GM19328 (cell line): ENCODE measurements around the gene NRP2.

ENCODE experiments used
- ATAC-seq: cut with Tn5 transposase; IDR thresholded peaks from one replicate; pipeline ENCODE4 v1.9.1; 2021; ENCODE audit warnings: mild to moderate bottlenecking, moderate library complexity; ENCODE audit not compliant: unreplicated experiment

NRP2 gene

DNA sequence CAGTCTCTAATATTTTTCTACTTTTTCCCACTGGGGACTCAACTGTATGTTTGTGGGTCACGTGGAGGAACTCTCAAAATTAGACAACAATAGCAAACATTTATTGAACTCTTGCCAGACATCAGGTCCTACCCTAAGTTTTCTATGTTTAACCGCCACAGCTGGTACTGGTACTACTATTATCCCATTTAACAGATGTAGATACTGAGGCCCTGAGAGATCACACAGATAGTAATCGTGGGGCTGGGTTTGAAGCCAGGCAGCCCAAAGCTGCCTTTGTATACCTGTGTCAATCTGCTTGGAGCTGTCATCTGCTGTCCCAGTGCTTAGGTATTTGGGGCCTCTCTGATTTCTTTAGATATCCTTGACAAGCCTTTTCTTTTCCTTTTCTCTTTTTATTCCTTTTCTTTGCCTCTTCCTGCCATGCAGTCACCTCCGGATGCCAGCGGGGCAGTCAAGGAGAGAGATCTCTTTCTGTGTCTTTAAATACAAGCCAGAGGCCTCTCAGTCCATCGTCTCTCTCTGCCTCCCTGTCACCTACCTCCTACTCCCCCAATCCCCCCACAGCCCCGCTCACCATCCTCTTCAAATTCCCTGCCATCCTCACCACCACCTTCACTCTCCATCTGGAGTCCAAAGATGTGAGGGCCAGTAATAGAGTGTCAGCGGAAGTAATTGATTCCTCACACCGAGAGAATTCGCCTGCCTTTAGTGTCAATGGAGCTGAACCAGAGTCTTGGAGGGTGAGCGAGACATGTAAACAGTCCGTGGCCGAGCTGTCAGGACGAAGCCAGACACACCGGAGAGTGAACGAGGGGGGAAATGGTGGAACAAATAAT lies 23.4 kb downstream of the NRP2 start:
- no peak for ATAC-seq

DNA sequence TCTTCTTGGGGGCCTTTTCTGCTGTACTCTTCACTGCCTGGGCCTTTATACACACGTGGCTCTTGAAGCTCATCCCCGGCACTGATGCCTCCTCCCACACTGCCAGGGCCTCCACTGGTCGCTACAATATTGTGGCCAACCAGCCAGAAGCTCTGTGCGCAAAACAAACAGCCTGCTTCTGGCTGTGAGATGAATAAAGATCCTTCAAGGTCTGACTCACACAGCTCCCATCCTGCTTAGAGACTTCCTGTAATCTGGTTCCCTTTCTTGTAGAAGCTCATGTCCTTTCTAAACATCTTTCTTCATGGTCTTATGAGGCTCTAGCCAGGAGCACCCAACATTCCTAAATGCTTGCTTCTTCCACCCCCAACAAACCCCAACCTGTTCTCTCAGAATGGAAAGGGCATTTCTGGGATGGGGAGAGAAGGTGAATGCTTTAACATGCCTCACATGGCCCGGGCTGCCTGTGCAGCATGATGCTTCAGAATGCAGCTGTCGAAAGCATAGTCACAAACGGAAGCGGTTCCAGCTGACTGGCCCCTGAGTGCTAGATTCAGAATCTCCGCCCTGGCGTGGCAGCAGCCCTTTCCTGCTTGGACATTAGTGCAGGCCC lies 24.6 kb downstream of the NRP2 start:
- ATAC-seq: peak; percentile 97

DNA sequence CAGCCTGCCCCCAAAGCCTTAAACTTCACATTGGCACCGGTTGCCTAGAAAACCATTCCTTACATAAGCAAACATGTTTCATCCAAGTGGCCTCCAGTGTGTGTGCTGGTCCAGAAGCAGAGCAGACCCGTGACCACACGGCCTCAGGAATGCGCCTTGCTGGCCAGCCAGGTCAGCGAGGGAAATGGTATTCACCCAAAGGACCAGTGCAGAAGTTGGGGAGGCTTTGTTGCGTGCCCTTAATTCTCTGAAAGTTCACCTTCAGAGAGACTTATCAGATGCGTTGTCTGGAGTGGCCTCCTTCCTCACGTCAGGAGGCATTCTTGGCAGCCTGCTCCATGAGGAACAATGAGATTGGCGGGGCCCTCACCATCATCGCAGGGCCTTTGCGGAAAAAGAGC lies 25.9 kb downstream of the NRP2 start:
- no peak for ATAC-seq

DNA sequence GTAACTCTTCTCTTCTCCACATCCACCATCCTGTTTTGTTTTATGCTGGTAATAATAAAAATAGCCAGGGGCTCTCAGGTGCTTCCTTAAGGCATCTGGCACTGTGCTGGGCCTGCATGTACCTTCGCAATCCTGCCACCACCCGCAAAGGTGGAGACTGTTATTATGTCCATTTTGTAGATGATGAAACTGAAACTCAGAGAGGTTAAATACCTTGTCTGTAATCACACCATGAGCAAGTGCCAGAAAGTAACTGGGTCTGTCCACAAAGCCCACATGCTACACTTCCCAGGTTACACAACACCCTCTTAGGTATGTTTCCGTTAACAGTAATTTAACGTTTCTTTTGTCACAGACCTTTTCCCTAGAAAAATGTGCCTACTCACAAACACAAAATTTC lies 27.0 kb downstream of the NRP2 start:
- no peak for ATAC-seq

DNA sequence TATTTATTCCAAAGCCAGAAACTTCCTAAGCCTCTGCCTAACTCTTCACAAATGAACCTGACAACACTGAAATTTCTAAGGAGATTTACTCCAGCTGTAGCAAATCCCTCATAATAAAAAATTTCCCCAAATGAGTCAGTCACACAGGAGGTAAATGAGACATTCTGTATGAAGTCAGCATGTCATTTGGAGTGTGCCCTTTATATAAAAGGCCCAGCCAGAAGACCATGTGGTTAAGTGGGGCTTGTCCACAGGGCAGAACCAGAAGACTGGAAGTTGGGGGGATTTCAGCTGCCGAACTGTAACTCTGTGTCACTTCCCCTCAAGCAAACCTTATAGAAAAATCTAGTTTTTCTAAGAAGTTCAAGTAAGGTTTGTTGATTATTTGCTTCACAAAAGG lies 30.2 kb downstream of the NRP2 start:
- no peak for ATAC-seq

DNA sequence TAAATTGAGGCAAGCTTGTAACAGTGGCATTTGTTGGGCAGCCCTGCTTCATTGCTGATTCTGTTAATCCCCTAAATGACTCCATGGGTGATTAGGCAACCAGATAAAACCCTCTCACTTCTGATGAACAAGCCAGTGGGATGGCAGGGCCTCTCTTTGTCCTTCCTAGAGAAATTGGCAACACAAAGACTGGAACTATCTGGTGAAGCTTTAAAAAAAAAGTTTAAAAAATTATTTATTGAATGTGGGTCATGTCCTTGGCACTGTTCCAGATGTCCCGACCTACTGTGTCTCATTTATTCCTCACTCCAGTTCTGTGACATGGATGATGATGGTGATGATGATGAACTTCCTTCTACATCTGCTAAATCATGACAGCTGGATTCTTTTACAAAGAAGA lies 30.8 kb downstream of the NRP2 start:
- no peak for ATAC-seq

DNA sequence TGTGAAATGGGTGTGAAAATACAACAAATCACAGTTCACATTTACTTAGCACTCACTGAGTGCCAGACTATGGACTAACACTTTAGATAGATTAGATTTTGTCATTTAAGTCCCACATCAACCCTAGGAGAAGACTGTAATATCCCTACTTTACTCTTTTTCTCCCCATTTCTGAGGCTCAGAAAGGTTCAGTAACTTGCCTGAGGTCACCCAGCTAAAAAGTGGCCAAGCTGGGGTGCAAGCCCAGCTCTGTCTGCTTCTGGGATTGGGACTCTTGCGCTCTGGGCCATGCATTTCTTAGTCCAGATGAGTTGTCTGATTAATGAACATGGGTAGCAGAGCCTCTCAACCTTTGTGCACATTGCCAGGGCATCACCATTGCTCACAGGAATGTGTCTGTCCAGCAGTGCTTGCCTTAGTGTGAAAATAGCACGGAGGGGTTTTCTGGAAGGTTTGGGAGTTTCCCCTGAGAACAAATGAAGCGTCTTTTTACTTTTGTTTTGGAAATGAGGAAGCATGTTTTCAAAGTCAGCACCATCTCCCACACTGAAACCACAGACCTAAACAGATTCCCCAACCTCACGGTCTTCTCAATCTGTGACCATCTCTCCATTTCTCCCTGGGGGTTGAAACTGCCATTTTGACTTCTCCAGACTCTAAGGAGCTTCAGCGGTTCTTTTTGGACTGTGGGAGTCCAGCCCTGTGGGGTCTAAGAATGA lies 31.9 kb downstream of the NRP2 start:
- ATAC-seq: peak; percentile 68

DNA sequence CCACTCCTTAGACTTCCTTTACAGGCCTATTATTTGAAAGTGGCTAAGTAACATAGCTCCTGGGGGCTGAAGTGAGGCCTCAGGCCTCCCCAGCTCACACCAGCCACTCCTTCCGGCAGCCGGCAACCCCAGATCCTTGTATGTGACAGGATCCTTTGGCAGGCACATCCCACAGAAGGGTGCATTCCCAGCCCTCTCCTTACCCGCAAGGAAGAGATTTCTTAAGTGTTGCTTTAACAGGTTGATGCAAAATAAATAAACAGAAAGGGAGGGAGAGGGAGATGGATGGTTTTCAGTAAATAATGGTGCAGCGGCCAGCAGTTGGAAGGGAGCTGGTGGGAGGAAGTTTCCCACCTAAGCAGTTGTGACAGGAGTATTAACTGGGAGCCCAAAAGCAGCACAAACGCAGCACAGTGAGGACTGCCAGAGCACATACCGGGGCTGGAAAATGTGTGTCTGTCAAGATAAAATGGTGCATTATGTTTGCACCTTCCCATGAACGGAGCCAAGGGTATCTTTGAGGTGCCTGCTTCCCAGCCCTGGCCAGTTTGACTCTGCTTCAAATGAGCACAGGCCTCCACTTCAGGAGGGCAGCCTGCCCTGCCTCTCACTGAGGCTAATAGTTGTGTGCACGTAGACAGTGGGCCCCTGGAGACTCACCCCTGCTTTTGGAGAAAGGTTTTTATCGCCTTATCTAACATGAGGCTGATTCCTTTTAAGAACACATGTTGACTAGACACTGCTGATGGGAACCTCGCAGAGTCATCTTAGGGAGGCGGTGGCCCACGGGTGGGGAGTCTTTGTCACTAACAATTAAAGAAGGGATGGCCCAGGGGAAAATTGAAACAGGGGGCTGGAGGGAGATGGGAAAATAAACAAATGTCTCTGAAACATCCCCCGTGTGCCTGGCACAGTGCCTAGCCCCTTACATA lies 32.8 kb downstream of the NRP2 start:
- peak; percentile 23 for ATAC-seq

DNA sequence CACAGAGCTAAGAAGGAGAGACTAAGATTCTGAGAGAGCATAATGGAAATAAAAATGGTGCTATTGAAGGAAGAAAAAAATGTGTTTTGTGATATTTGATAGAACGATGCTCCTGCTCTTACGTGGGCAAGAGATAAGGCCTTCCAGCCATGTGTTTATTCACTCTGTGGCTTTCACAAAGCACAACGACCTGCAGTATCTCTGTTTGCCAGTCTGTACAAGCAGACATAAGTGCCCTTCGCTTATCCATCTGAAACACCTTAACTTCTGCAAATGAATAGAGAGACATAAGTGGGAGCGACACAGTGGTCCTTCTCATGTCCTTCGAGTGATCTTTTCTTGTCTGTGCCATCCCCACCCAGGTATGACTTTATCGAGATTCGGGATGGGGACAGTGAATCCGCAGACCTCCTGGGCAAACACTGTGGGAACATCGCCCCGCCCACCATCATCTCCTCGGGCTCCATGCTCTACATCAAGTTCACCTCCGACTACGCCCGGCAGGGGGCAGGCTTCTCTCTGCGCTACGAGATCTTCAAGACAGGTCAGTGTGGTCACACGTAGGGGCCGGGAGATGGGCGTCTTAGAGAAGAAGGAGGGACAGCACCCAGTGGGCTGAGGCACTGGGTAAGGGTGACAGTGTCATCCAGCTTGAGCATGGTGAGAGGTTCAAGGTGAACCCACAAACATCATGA lies 33.7 kb downstream of the NRP2 start:
- no peak for ATAC-seq

DNA sequence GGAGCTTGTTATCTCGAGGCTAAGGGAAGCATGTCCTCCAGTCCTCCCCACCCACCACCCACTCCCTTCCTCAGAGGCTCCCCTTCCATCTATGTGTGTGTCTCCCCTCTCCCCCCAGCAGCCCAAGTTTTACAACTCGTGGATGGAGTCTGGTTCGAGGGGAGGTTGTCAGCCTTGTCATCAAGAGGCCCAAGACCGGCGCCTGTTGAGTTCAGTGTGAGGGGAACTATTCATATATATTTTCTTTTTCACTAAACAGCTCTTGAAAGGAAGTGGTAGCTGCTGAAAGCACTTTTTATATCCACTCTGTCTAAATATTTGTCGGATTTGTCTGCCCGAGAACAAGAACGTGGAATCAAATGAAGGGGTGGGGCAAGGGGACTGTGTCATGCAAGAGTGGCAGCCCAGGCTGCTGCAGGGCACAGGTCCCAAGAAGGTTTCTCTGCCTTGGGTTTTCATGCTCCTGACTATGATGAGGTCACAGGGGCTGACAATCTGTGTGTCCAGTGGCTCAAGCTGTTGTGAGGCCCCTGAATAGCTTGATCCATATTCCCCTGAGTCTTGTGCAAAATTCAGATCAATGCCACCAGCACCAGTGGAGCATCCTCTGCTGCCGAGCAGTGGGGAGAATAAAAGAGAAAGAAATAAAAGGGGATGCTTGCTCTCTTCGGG lies 35.0 kb downstream of the NRP2 start:
- ATAC-seq: no peak

DNA sequence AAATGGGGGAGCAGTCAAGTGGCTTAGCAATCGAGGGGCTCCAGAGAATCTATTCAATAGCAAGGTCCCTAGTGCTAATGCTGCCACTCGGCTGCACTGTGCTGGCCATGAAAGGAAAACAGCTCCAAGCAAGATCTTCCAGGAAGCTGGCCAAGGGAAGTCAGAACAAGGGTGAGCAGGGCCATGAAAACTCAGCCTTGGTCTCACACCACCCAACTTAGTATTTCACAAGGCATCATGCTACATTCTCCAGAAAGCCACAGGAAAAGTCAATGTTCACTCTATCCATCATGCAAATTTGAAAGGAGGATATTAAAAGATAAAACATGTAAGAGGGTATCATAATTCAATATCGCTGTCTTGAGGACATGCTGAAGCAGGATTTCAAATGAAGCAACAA lies 35.7 kb downstream of the NRP2 start:
- ATAC-seq: no peak

DNA sequence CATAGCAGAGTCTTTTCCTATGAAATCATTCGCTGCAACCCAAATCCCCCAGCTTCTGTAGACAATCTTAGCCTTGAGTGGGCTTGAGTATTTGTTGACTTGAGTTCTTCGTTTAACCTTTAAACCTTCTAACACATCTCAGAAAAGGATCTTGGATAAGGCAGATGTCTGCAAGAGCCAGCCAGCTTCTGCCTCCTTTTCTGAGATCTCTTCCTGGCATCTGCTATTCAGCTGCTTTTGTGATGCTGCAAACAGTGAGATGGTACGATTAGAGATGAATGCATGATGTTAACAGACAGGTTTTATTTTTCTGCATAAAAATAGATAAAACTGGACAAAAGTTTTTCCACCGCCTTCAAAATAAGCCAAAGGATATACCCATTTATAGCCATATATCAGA lies 37.5 kb downstream of the NRP2 start:
- no peak for ATAC-seq

DNA sequence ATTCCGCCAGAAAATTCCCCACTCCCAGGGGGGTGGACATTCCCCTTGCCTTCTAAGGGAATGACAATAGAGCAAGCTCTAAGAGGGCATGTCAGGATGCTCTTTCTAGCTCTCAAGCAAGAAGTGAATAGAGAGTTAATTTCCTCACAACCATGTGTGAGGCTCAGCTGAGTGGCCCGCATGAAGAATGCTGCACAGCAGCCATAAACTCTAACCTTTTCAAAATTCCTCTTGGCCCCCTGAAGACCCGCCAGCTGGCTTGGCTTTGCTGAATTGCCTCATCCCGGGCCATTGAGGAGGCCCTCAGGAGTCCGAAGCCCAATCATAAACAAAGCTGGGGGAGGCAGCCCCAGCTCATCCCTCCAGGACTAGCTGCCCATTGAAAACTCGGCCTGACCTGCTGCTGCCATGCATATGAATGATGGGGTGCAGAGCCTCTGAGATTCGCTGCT lies 38.2 kb downstream of the NRP2 start:
- no peak for ATAC-seq

DNA sequence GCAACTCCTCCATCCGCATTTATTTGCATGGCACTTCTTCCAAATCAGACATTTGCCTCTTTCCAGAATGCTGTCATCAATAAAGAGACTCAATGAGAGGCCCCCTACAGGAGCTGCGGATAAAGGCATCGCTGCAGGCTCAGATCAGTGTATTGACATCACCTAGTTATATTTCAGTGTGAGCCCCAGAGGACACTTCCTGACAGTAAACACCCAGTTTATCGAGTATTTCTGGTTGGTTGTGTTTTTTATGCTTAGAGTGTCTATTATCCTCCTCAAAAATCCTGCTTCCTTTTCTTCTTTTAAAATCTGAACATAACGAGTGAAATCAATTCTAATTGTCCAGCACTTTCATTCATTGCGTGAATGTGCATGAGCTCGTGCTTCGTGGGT lies 38.8 kb downstream of the NRP2 start:
- peak; percentile 50 for ATAC-seq

DNA sequence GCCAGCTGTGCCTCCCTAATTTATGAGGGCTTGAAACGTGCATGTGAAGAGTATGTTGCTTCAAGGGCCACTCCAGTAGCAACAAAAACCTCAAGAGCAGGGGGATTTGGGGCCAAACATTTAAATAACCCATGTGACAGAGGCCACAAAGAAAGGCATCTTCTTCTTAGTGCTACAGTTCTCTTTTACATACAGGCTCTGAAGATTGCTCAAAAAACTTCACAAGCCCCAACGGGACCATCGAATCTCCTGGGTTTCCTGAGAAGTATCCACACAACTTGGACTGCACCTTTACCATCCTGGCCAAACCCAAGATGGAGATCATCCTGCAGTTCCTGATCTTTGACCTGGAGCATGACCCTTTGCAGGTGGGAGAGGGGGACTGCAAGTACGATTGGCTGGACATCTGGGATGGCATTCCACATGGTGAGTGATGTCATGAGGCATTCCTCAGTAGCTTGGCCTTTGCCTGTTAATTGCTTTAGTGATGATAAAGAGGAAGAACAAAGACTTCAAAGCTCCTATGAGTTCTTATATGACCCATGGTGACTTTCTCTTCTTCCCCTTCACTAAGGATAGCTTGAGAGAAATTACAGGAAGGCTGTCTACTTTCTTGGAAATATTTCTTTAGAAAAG lies 40.1 kb downstream of the NRP2 start:
- ATAC-seq: no peak

DNA sequence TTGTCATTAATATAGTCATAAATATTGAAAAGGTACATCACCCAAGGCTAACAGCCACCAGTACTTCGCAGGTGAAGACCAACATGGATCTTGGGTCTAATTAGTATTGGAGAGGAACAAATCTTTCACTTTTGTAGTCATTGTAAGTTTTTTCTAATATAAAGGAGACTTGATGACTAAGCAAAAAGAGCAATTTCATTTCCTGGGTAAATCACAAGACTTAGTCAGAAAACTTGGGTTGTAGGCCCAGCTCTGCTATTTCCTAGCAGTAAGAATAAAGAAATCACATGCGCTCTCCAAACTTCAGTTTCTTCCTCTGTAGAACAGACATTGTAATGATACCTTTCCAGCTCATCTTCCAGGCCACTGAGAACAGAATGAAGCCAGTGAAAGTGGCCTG lies 40.9 kb downstream of the NRP2 start:
- no peak for ATAC-seq

DNA sequence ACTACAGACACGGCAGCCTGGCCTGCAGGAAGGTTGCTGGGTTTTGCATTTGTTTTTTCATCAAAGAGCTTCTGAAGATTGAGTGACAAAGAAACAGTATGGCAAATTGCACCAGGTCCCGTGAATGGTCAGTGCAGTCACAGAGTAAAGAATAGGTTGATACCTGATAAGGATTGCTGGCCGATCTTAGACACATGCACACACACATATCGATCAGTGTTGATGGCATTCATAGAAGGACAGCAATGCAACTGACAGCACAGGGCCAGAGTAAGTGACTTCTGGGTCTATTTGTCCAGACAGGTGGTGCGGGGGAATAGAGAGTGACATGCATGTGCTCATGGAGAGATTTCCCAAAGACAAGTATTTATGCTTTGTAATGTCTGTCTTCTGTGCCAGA lies 42.8 kb downstream of the NRP2 start:
- no peak for ATAC-seq

DNA sequence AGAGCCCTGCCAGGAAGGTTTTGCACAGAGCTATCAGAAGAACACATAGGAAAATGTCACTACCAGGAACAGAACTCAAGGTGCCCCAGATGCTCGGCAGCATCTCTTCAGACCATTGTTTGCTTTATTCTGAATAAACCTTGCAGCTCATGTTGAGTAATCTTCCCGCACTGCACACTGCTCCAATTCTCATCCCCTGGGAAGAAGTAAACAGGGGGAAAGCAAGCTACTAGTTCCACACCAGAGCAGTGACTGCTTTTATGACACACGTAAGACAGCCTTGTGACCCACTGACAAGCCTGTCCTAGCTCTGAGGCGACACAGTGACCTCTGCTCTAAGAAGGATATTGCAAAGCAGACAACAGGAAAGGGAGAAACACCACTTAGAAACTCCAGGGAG lies 44.2 kb downstream of the NRP2 start:
- no peak for ATAC-seq

DNA sequence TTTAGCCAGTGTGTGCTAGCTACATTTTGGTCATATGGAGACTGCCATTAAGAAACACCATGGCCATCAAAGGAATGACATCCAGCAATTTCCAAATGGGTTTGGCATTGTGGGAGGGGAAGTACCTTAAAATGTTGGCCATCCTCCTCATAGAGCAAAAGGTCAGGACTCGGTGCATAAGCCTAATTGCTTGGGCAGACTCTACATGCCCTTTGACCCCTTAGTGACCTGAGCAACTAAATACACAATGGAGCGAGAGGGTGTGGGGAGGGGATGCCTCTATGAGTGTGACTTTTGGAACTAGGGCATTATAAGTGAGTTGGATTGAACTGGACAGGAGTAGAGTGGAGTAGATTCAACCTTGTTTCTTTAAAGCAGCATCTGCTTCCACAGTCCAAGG lies 44.9 kb downstream of the NRP2 start:
- ATAC-seq: no peak
